Measurements from ENCODE around the gene UTP14C.

The UTP14C gene

DNA sequence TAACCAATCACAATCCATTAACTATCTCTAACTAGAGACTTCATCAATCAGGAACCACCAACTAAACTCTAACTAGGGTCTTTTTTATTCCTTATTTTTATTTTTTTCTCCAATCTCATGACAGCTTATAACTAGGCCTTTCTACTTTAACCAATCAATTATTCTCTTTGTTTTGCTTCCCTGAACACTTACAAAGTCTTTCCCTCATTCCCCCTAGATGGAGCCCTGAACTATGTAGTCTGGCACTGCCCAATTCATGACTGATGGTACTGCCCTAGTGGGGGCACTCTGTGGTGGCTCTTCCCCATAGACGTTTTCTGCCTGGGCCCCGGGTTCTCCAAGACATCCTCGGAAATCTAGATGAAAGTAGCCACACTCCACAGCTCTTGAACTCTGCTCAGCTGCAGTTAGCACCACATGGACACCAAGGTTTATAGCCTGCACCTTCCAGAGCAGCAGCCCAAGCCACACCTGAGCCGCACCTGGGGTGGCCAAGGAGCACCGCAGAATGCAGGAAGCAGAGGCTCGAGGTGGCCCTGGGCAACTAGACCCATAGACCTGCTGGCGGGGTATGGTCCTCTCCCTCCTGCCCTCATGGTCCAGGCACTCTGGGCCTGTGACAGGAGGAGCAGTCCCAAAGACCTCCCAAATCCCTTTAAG lies 19.9 kb upstream of the UTP14C start:
- DNase-seq (ENCODE audit: low spot score), result no peak
- H3K27ac ChIP-seq, result no peak overlapping the region
- TF ChIP-seq, protein P1, sequence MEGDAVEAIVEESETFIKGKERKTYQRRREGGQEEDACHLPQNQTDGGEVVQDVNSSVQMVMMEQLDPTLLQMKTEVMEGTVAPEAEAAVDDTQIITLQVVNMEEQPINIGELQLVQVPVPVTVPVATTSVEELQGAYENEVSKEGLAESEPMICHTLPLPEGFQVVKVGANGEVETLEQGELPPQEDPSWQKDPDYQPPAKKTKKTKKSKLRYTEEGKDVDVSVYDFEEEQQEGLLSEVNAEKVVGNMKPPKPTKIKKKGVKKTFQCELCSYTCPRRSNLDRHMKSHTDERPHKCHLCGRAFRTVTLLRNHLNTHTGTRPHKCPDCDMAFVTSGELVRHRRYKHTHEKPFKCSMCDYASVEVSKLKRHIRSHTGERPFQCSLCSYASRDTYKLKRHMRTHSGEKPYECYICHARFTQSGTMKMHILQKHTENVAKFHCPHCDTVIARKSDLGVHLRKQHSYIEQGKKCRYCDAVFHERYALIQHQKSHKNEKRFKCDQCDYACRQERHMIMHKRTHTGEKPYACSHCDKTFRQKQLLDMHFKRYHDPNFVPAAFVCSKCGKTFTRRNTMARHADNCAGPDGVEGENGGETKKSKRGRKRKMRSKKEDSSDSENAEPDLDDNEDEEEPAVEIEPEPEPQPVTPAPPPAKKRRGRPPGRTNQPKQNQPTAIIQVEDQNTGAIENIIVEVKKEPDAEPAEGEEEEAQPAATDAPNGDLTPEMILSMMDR (IDR thresholded peaks at IDR 0.05), result no peak
- no peak overlapping the region for H3K4me3 ChIP-seq

DNA sequence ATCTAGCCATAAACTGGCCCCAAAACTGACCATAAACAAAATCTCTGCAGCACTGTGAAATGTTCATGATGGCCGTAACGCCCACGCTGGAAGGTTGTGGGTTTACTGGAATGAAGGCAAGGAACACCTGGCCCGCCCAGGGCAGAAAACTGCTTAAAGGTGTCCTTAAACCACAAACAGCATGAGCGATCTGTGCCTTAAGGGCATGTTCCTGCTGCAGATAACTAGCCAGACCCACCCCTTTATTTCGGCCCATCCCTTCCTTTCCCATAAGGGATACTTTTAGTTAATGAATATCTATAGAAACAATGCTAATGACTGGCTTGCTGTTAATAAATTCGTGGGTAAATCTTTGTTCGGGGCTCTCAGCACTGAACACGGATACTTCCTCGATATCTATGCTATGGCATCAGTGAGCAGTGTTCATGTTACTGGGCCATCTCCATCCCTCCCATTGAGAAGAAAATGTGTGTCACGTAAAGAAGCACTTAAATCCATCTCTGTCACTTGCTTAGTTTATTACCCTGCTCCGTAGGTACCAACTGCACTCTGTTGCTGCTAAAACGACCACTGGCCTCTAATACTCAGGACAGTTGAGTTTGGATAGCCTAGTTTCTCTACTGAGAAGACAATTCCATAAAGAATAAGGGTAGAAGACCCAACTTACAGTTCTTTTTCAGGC lies 18.5 kb upstream of the UTP14C start:
- H3K4me3 ChIP-seq, result no peak overlapping the region
- no peak for DNase-seq (ENCODE audit: low spot score)
- TF ChIP-seq, protein P1 (IDR thresholded peaks at IDR 0.05), result no peak
- no peak overlapping the region for H3K27ac ChIP-seq

DNA sequence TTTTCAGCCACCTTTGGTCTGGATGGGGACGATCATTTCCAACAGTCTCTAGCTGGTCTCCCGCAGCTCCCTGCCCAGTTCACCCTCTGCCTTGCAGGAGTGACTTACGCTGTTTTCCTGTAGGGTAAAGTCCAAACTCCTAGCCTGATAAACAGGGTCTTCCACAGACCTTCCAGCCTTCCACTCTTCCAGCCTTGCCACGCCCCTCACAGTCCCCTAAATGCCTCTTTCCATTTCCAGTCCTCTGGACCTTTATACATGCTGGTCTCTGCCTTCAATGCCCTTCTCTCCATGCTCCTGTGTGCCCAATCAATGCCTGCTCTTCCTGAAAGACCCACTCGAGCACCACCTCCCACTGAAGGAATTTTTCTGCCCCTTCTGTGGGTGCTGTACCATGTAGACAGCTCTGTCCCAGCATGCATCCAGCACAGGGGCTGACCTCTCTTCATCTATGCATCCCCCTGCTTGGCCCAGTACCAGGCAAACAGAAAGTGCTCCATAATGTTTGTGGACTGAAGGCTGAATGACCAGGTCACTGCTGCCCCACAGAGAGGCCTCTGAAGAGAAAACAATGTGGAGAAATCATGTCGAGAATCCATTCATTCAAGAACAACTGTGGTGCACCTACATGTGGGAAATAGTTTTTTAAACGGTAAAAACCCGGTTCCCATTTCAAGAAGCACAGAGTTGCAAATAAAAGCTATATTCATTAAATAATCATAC lies 17.8 kb upstream of the UTP14C start:
- no peak overlapping the region for H3K4me3 ChIP-seq
- H3K27ac ChIP-seq, result no peak overlapping the region
- DNase-seq (ENCODE audit: low spot score), result no peak
- TF ChIP-seq, protein P1 (IDR thresholded peaks at IDR 0.05), result no peak

DNA sequence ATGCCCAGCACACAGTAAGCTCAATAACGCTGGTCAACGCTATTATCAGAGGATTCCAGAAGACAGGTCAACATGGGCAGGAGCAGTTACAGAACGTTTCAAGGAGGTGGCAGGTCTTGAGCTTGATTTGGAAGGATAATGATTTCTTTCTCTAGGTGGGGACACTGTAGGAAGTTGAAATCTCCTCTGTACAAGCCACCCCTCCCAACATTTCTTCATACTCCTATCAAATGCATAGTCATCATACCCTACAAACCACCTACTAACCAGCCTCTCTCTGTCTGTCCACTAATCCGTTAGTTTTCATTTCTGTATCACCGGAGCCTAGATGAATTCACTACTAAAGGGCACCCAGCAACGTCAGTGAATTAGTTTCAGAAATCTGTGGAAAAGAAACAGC lies 14.5 kb upstream of the UTP14C start:
- TF ChIP-seq, protein P1 (IDR thresholded peaks at IDR 0.05), result no peak
- H3K27ac ChIP-seq, result no peak overlapping the region
- no peak overlapping the region for H3K4me3 ChIP-seq
- no peak for DNase-seq (ENCODE audit: low spot score)

DNA sequence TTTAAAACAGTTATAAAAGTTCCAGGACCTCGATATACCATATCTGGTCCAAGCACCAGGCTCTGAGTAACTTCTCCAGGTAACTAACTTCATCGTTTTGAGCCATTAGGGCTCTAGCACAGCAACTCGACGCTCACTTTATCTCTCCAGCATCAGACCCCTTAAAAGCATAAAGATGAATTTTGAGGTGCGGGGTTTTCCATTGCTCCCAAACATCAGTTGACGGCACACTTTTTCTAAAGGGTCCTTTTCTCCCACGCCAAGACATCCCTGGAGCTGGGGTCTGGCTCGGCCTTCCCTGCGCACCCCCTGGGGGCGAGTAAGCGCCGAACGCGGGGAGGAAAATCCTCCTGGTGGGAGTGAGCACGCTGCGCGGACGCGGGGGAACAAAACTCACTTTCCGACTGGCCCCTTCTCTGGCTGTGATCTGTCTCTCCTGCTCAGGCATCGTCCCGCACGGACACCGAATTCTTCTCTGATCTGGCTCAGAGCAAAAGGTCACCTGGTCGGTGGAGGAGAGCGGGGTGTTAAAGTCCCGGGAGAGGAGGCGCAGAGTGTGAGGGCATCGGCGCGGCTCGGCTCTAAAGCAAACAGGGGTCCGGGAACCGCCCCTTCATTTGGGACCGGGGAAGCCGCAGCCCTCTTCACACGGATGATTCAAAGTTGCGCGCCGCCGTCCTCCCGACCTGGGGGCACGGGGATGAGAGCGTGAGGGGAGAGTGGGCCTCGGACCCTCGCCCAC lies 13.4 kb upstream of the UTP14C start, which contains the start of gene ATP7B:
Gene ATP7B (minus strand): TSS at position 561 of the 742 bp plus-strand sequence. CDS start 113 bp downstream, at position 448.
- TF ChIP-seq, protein P1 (IDR thresholded peaks at IDR 0.05), result no peak
- Histone ChIP-seq H3K27ac (peak within 1 kb of the TSS; percentile 40 to 80), H3K4me3 (peak within 1 kb of the TSS; percentile 100)
- peak; percentile 77 for DNase-seq (ENCODE audit: low spot score)

DNA sequence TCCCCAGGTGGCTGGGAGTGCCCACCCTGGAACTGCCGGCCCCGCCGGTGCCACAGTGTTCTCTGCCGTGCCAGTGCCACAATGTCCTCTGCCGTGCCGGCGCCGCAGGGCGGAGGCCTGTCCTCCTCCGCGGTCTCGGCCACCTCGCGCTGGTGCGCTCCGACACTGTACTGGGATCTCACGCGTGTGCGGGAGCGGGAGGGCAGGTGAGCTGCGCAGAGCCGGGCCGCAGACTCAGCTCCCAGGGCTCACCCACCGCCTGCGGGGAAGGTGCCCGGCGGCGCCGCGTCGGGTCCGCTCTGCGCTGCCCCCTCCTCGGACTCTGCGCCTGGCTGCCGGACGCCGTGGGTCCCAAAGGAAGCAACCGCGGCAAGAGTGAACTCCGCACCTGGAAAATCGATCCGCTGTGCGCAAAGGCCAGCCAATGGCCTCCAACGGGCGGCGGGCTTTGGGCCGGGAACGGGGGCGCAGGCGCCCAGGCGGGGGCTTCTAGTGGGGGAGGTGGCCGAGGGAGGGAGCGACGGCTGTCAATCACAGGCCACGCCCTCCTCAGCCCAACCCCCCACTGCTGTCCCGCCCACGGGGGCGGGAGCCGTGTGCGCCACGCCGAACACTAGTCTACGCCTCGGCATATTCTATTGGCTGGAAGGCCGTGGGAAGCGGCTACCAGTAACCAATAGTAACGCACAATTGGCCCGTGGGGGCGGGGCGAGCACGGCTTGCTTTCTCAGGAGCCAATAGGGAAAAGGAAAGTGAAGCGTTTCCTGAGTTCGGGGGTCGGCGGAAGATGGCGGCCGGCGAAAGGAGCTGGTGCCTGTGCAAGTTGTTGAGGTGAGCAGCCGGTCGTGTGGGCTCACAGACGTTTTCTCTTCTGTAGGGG lies 12.6 kb upstream of the UTP14C start, which contains the start of gene ALG11:
Gene ALG11 (plus strand): TSS at position 767 of the 880 bp plus-strand sequence. CDS start 21 bp downstream, at position 788.
- H3K27ac ChIP-seq, result peak within 1 kb of the TSS; percentile 40 to 80
- TF ChIP-seq, protein P1 (IDR thresholded peaks at IDR 0.05), result no peak
- peak; percentile 99 for DNase-seq (ENCODE audit: low spot score)
- peak within 1 kb of the TSS; percentile 100 for H3K4me3 ChIP-seq
